Measurements from ENCODE around the gene SNED1. TPM values are rescaled to one million over a fixed set of nuclear protein-coding genes. Genes with fewer than 3 reads are reported as not detected.
A peak's percentile ranks its signal among the peaks of the same experiment; 100 is the strongest.

SNED1 gene
- total RNA-seq, 1 donor from 2014 or later: 41.8 TPM

- DNase-seq (ENCODE audit: low spot score): no peak
Measured at GRCh38 chr2:241067501-241068135, 69.2 kb downstream of the SNED1 start.

- DNase-seq (ENCODE audit: low spot score): no peak
Measured at GRCh38 chr2:241068136-241068941, 69.9 kb downstream of the SNED1 start.

- DNase-seq (ENCODE audit: low spot score): no peak
Measured at GRCh38 chr2:241068942-241069810, 70.8 kb downstream of the SNED1 start.

GRCh38 chr2:241069821-241070281 lies 71.4 kb downstream of the SNED1 start:
- DNase-seq (ENCODE audit: low spot score): no peak

GRCh38 chr2:241070361-241070760 lies 71.9 kb downstream of the SNED1 start:
- DNase-seq (ENCODE audit: low spot score): no peak

GRCh38 chr2:241070811-241071676 lies 72.6 kb downstream of the SNED1 start:
- no peak for DNase-seq (ENCODE audit: low spot score)

GRCh38 chr2:241071677-241072111 lies 73.3 kb downstream of the SNED1 start:
- no peak for DNase-seq (ENCODE audit: low spot score)

GRCh38 chr2:241072151-241072550 lies 73.7 kb downstream of the SNED1 start:
- DNase-seq (ENCODE audit: low spot score): no peak

- DNase-seq (ENCODE audit: low spot score): no peak
Measured at GRCh38 chr2:241072553-241073165, 74.2 kb downstream of the SNED1 start.

GRCh38 chr2:241073166-241074064 lies 75.0 kb downstream of the SNED1 start:
- no peak for DNase-seq (ENCODE audit: low spot score)

- peak; percentile 13 for DNase-seq (ENCODE audit: low spot score)
Measured at GRCh38 chr2:241074065-241074818, 75.8 kb downstream of the SNED1 start.

GRCh38 chr2:241074901-241075540 lies 76.6 kb downstream of the SNED1 start:
- peak; percentile 13 for DNase-seq (ENCODE audit: low spot score)

GRCh38 chr2:241080405-241081189 lies 82.2 kb downstream of the SNED1 start:
- no peak for DNase-seq (ENCODE audit: low spot score)

- DNase-seq (ENCODE audit: low spot score): no peak
Measured at GRCh38 chr2:241081190-241081642, 82.8 kb downstream of the SNED1 start.

GRCh38 chr2:241081643-241082340 lies 83.4 kb downstream of the SNED1 start:
- DNase-seq (ENCODE audit: low spot score): peak; percentile 42

GRCh38 chr2:241082341-241083090 lies 84.1 kb downstream of the SNED1 start:
- no peak for DNase-seq (ENCODE audit: low spot score)
